Mesenchymal stem cell (in vitro differentiated cells and primary cell): ENCODE measurements around the gene CPE.

Experiments
- DNase-seq: peaks from one replicate; pipeline ENCODE4 v3.0.0-alpha.2; 2013
- H2AFZ ChIP-seq: one replicate; pipeline ENCODE4 v1.6.1; 2013; ENCODE audit warnings: low read depth, mild to moderate bottlenecking, control low read depth, inconsistent platforms, low read length, moderate library complexity
- H2AK5ac ChIP-seq: 2 replicates; pipeline ENCODE4 v1.6.1; 2013; ENCODE audit warnings: low read length, moderate library complexity, mild to moderate bottlenecking, inconsistent platforms; ENCODE audit not compliant: severe bottlenecking
- H2BK120ac ChIP-seq: one replicate; pipeline ENCODE4 v1.6.1; 2013; ENCODE audit warnings: low read depth, mild to moderate bottlenecking, inconsistent platforms, low read length, moderate library complexity
- H2BK12ac ChIP-seq, 2 experiments: one replicate each; pipeline ENCODE4 v1.6.1; 2013; ENCODE audit warnings: inconsistent platforms in 2 of 2, low read length in 2 of 2, mild to moderate bottlenecking in 2 of 2, moderate library complexity in 2 of 2, control low read depth in 1 of 2
- H2BK15ac ChIP-seq: one replicate; pipeline ENCODE4 v1.6.1; 2013; ENCODE audit warnings: mild to moderate bottlenecking, low read depth, inconsistent platforms; ENCODE audit not compliant: poor library complexity, severe bottlenecking
- H2BK5ac ChIP-seq: 2 replicates; pipeline ENCODE4 v1.6.1; 2013; ENCODE audit warnings: low read depth, mild to moderate bottlenecking, low read length, control low read depth, inconsistent platforms; ENCODE audit not compliant: poor library complexity, severe bottlenecking
- H3K14ac ChIP-seq, 2 experiments: one replicate each; pipeline ENCODE4 v1.6.1; 2013; ENCODE audit warnings: inconsistent platforms in 2 of 2, low read length in 2 of 2, control low read depth in 1 of 2, mild to moderate bottlenecking in 1 of 2, moderate library complexity in 1 of 2
- H3K18ac ChIP-seq, 2 experiments: one replicate each; pipeline ENCODE4 v1.6.1; 2013; ENCODE audit warnings: inconsistent platforms in 2 of 2, low read length in 2 of 2, control low read depth in 1 of 2, low read depth in 1 of 2, mild to moderate bottlenecking in 1 of 2
- H3K23ac ChIP-seq, 2 experiments: one replicate each; pipeline ENCODE4 v1.6.1; 2013; ENCODE audit warnings: inconsistent platforms in 2 of 2, low read length in 2 of 2, mild to moderate bottlenecking in 2 of 2, moderate library complexity in 2 of 2, control low read depth in 1 of 2
- H3K27ac ChIP-seq: 2 replicates; pipeline ENCODE4 v1.5.1; 2013; ENCODE audit warnings: mild to moderate bottlenecking, moderate library complexity, low read length, control low read depth, inconsistent platforms; ENCODE audit not compliant: poor library complexity, severe bottlenecking
- H3K27me3 ChIP-seq, 2 experiments: 2 replicates each; pipeline versions ENCODE4 v1.6.1 to v1.7.0; 2013; ENCODE audit warnings: low read length in 2 of 2, mild to moderate bottlenecking in 2 of 2, moderate library complexity in 2 of 2, control low read depth in 1 of 2, inconsistent platforms in 1 of 2; ENCODE audit not compliant: control insufficient read depth in 1 of 2, insufficient read depth in 1 of 2
- H3K36me3 ChIP-seq, 2 experiments: 2 replicates each; pipeline versions ENCODE4 v1.6.1 to v1.7.0; 2013; ENCODE audit warnings: low read length in 2 of 2, control low read depth in 1 of 2, inconsistent platforms in 1 of 2, low read depth in 1 of 2, mild to moderate bottlenecking in 1 of 2; ENCODE audit not compliant: insufficient read depth in 2 of 2, control insufficient read depth in 1 of 2
- H3K4ac ChIP-seq, 2 experiments: one replicate each; pipeline ENCODE4 v1.6.1; 2013; ENCODE audit warnings: inconsistent platforms in 2 of 2, low read length in 2 of 2, mild to moderate bottlenecking in 2 of 2, moderate library complexity in 2 of 2, control low read depth in 1 of 2, low read depth in 1 of 2
- H3K4me1 ChIP-seq: 2 replicates; pipeline ENCODE4 v1.6.1; 2013; ENCODE audit warnings: low read depth, low read length, control low read depth; ENCODE audit not compliant: control insufficient read depth, insufficient read depth
- H3K4me2 ChIP-seq: 2 replicates; pipeline ENCODE4 v1.6.1; 2013; ENCODE audit warnings: low read length, mild to moderate bottlenecking, inconsistent platforms; ENCODE audit not compliant: poor library complexity, severe bottlenecking
- H3K4me3 ChIP-seq, 2 experiments: 2 replicates each; pipeline versions ENCODE4 v1.5.1 to v1.7.0; 2013; ENCODE audit warnings: low read length in 2 of 2, mild to moderate bottlenecking in 2 of 2, control low read depth in 1 of 2, low read depth in 1 of 2; ENCODE audit not compliant: insufficient read depth in 1 of 2
- H3K79me1 ChIP-seq: replicated peaks from 2 replicates; pipeline ENCODE4 v1.6.1; 2013; ENCODE audit warnings: mild to moderate bottlenecking, control low read depth, low read length, inconsistent platforms; ENCODE audit not compliant: poor library complexity, severe bottlenecking
- H3K9ac ChIP-seq: 2 replicates; pipeline ENCODE4 v1.7.0; 2013; ENCODE audit warnings: mild to moderate bottlenecking, low read length, moderate library complexity
- H3K9me3 ChIP-seq: 2 replicates; pipeline ENCODE4 v1.7.0; 2013; ENCODE audit warnings: mild to moderate bottlenecking, low read length; ENCODE audit not compliant: control insufficient read depth
- H4K8ac ChIP-seq: one replicate; pipeline ENCODE4 v1.6.1; 2013; ENCODE audit warnings: inconsistent platforms, mild to moderate bottlenecking, low read length, moderate library complexity
- H4K91ac ChIP-seq: one replicate; pipeline ENCODE4 v1.6.1; 2013; ENCODE audit warnings: mild to moderate bottlenecking, low read length, inconsistent platforms
- WGBS: methylation state at CpG from one replicate; pipeline ENCODE4 v1.1.7; 2013; ENCODE audit warnings: mixed read lengths; 5-methylcytosine and 5-hydroxymethylcytosine counted together

The CPE gene

DNA sequence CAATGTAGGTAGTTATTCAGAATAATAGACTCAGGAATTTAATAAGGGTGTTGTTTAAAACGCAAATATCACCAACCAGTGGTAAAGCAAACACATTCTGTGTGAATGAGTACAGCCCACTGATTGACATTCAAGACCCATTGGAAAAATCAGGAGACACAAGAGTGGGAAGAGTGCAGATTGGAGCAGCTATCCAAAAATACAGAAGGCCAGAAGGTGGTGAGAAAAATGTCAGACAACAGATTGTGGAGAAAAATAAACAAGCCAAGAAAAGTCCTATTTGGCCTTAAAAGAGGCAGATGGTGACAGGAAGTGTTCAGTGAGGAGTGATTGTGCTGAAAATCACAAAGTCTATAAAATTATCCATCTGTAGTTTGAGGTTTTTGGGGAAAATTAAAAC is 39.3 kb downstream of the CPE start:
- no peak overlapping the region for H4K8ac ChIP-seq
- no peak overlapping the region for H4K91ac ChIP-seq
- no peak overlapping the region for H3K4me2 ChIP-seq
- no peak overlapping the region for H2BK5ac ChIP-seq
- no peaks in the 10 kb centered on the region for H3K27me3 ChIP-seq
- H3K14ac ChIP-seq: no peak overlapping the region
- H3K23ac ChIP-seq: no peak overlapping the region
- 100% methylated on average over 1 of the region's 1 CpG for WGBS
- H3K36me3 ChIP-seq: peaks cover 0 to 5% of the 10 kb centered on the region in 2 experiments
- H3K9me3 ChIP-seq: no peaks in the 10 kb centered on the region
- no peak overlapping the region for H2BK120ac ChIP-seq
- no peak overlapping the region for H2BK12ac ChIP-seq
- no peak overlapping the region for H3K4me3 ChIP-seq
- no peak overlapping the region for H2AFZ ChIP-seq
- H3K9ac ChIP-seq: no peak overlapping the region
- no peak overlapping the region for H3K4ac ChIP-seq
- no peak overlapping the region for H2BK15ac ChIP-seq
- no peak overlapping the region for H3K18ac ChIP-seq
- H3K79me1 ChIP-seq: no peaks in the 10 kb centered on the region
- no peak for DNase-seq
- H3K27ac ChIP-seq: no peak overlapping the region
- H2AK5ac ChIP-seq: no peak overlapping the region
- peaks cover 4% of the 10 kb centered on the region for H3K4me1 ChIP-seq

DNA sequence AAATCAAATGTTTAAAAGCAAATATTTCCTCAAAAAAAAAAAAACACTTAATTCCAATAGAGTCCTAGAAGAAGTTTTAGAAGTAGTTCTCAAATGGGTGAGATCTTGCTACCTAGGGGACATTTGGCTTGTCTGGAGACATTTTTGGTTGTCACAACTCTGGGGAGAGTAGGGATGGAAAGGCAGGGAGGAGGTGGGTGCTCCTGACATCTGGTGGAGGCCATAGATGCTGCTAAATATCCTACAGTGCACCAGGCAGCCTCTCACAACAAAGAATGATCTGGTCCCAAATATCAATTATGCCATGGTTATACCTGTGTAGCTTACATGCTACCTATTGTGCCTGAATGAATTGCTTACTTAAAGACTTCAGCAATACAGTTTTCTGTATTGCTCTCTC is 46.8 kb downstream of the CPE start:
- Histone ChIP-seq H3K27ac (no peak overlapping the region), H4K8ac (no peak overlapping the region), H3K27me3 (no peaks in the 10 kb centered on the region), H2AFZ (no peak overlapping the region), H3K4ac (no peak overlapping the region), H2BK120ac (no peak overlapping the region), H2BK12ac (no peak overlapping the region), H3K4me2 (no peak overlapping the region), H3K36me3 (no peaks in the 10 kb centered on the region), H3K14ac (no peak overlapping the region), H3K9me3 (peaks cover 4% of the 10 kb centered on the region), H3K4me3 (no peak overlapping the region), H3K4me1 (no peaks in the 10 kb centered on the region), H2BK5ac (no peak overlapping the region), H2AK5ac (no peak overlapping the region), H3K9ac (no peak overlapping the region), H3K23ac (no peak overlapping the region), H2BK15ac (no peak overlapping the region), H3K18ac (no peak overlapping the region), H3K79me1 (no peaks in the 10 kb centered on the region), H4K91ac (no peak overlapping the region)
- no peak for DNase-seq

DNA sequence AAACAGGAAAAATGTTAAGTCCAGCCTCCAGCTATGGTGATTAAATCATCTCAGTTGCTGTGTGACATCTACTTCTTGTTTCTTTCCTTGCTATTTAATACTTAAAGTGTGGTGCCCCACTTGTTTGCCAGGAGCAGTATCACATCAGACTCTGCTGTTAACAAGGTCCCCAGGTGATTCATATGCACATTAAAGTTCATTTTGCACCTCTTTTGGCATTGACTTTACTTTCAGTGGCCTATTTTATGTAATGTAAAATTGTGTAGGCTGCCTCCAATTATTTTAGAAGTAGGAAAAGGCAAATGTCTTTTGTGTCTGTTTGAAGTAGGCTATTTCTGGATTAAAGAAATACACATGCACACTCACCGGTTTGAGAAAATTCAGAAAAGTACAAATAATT is 47.5 kb downstream of the CPE start:
- Histone ChIP-seq H3K9ac (no peak overlapping the region), H3K4me2 (no peak overlapping the region), H2BK15ac (no peak overlapping the region)

DNA sequence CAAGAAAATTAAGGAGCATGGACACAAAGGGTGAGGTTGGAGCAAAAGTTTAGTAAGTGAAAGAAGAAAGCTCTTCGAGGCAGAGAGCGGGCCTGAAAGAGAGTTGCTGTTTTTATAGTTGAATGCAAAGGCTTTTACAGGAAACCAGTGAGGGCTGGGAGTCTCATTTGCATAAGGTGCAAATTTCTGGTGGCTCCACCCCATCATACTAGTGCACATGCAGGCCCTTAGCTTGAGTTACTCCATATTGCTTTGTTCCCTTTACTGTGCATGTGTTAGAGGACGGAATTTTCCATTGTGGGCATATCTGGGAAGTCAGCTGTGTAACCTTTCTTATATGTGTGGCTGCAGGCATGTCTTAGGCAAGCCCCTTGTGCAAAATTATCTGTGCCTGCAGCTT is 48.0 kb downstream of the CPE start:
- no peak overlapping the region for H3K4me3 ChIP-seq

More for the DNA sequence above, 47.5 kb downstream of the CPE start:
- Histone ChIP-seq H3K9me3 (peaks cover 4% of the 10 kb centered on the region), H3K36me3 (no peaks in the 10 kb centered on the region), H2BK120ac (no peak overlapping the region), H3K23ac (no peak overlapping the region), H2BK12ac (no peak overlapping the region), H3K14ac (no peak overlapping the region), H3K79me1 (no peaks in the 10 kb centered on the region), H2AK5ac (no peak overlapping the region), H4K8ac (no peak overlapping the region), H3K27ac (no peak overlapping the region), H3K27me3 (no peaks in the 10 kb centered on the region), H2AFZ (no peak overlapping the region), H3K4ac (no peak overlapping the region), H2BK5ac (no peak overlapping the region), H4K91ac (no peak overlapping the region), H3K4me1 (no peaks in the 10 kb centered on the region), H3K4me3 (no peak overlapping the region), H3K18ac (no peak overlapping the region)
- 100% methylated on average over 1 of the region's 1 CpG for WGBS
- no peak for DNase-seq

More for the DNA sequence above, 48.0 kb downstream of the CPE start:
- H3K9ac ChIP-seq: no peak overlapping the region
- no peaks in the 10 kb centered on the region for H3K4me1 ChIP-seq
- H3K14ac ChIP-seq: no peak overlapping the region
- no peak overlapping the region for H4K8ac ChIP-seq
- no peak overlapping the region for H3K4ac ChIP-seq
- no peaks in the 10 kb centered on the region for H3K27me3 ChIP-seq
- no peak overlapping the region for H3K27ac ChIP-seq
- H3K36me3 ChIP-seq: no peaks in the 10 kb centered on the region
- no peak overlapping the region for H2BK5ac ChIP-seq
- no peak overlapping the region for H2BK12ac ChIP-seq
- no peak overlapping the region for H3K18ac ChIP-seq
- H3K4me2 ChIP-seq: no peak overlapping the region
- H2AK5ac ChIP-seq: no peak overlapping the region
- peaks cover 4% of the 10 kb centered on the region for H3K9me3 ChIP-seq
- no peaks in the 10 kb centered on the region for H3K79me1 ChIP-seq
- H2AFZ ChIP-seq: no peak overlapping the region
- no peak overlapping the region for H2BK15ac ChIP-seq
- no peak for DNase-seq
- no peak overlapping the region for H3K23ac ChIP-seq
- H2BK120ac ChIP-seq: no peak overlapping the region
- WGBS: 77% methylated on average over 3 of the region's 3 CpGs
- H4K91ac ChIP-seq: no peak overlapping the region
